Esophagus squamous epithelium (tissue), 5 donors: ENCODE data around the gene CASP7. TPM values are rescaled to one million over a fixed set of nuclear protein-coding genes. Genes with fewer than 3 reads are reported as not detected.

Experiments used
- DNase-seq: peaks from one replicate; lab custom pipeline; 2025; lab: John Stamatoyannopoulos, UW
- H3K27ac ChIP-seq, 4 donors: fragments of 200-600 bp; sonication (generic); one replicate each; pipeline ENCODE4 v1.5.1; 2016 to 2019; ENCODE audit warnings: mild to moderate bottlenecking in 1 of 4
- H3K27me3 ChIP-seq, 4 donors: fragments of 200-600 bp; sonication (generic); 1 replicate in 3 of 4; 2 replicates in 1 of 4; pipeline versions ENCODE4 v1.5.1 to v1.6.0; 2017 to 2021; ENCODE audit warnings: antibody characterized with exemption in 1 of 4
- H3K36me3 ChIP-seq, 3 donors: fragments of 200-600 bp; sonication (generic); one replicate each; pipeline ENCODE4 v1.5.1; 2016 to 2019
- H3K4me1 ChIP-seq, 3 donors: fragments of 200-600 bp; sonication (generic); one replicate each; pipeline ENCODE4 v1.5.1; 2017 to 2019
- H3K4me3 ChIP-seq, 4 donors: fragments of 200-600 bp; sonication (generic); 1 replicate in 3 of 4; 2 replicates in 1 of 4; pipeline ENCODE4 v1.5.1; 2016 to 2019; ENCODE audit warnings: mild to moderate bottlenecking in 2 of 4, moderate library complexity in 1 of 4
- H3K9me3 ChIP-seq, 3 donors: fragments of 200-600 bp; sonication (generic); one replicate each; pipeline ENCODE4 v1.5.1; 2016 to 2019
- POLR2A ChIP-seq, 4 donors: fragments of 450-650 bp; IDR thresholded peaks; one replicate each; pipeline ENCODE4 v1.6.1; 2017; ENCODE audit warnings: antibody characterized with exemption in 4 of 4, mild to moderate bottlenecking in 4 of 4, moderate library complexity in 3 of 4
- WGBS, 2 donors: methylation state at CpG; one replicate each; pipeline ENCODE4 v1.1.5; 2018; 5-methylcytosine and 5-hydroxymethylcytosine counted together
- intact Hi-C: fragments of 100-400 bp; cut with DNase I; formaldehyde crosslinking; loops from one replicate; pipeline ENCODE4 v1.15.0; 2022
- total RNA-seq, 4 donors: library from RNA; depleted of rRNA; stranded (reverse); fragments of >200 nt; gene quantifications; one replicate each; pipeline ENCODE4 v1.1.0, GENCODE V29; 2016
- TF ChIP-seq, protein P1 (sequence below), 6 experiments: fragments of 450-650 bp in 4 of 6; fragments of 200-600 bp in 2 of 6; sonication (generic) in 2 of 6; IDR thresholded peaks; one replicate each; pipeline ENCODE4 v1.5.1; 2016 to 2019; ENCODE audit warnings: antibody characterized with exemption in 6 of 6, mild to moderate bottlenecking in 4 of 6, moderate library complexity in 4 of 6
- donor health status: DM: yes; HTN: yes; CAD: no.

Gene CASP7
- total RNA-seq, 4 donors from 2014 or later = 12.9 to 24.2 (median 18.8) TPM

DNA sequence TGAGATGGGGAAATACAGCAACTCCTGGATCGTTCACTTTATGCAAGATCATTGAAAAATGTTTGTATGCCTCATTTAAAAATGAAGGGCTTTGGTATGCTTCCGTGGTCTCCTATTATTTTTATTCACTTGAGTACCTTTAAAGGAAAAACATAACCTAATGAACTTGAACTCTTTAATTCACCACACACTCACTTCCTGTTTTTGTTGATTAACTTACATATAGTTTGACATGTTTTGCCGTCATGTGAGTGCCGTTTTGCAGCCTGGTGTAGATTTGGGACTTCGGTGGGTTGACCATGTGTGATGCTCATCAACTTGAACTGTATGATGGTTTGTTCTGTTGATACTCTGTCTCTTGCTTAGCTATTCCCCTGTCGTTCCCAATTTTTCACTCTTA is 28.9 kb downstream of the CASP7 start:
- intact Hi-C loops = loop anchor here (10.0 kb wide), 1 partner anchor 406 kb away; no protein-coding TSS in a partner anchor
- no peak overlapping the region for H3K27ac ChIP-seq
- H3K4me3 ChIP-seq = no peak overlapping the region
- H3K36me3 ChIP-seq = peaks cover 0 to 16% (median 0%) of the 10 kb centered on the region in 3 donors
- H3K9me3 ChIP-seq = no peaks in the 10 kb centered on the region
- TF ChIP-seq POLR2A (IDR thresholded peaks at IDR 0.05) = no peak
- TF ChIP-seq, protein P1, sequence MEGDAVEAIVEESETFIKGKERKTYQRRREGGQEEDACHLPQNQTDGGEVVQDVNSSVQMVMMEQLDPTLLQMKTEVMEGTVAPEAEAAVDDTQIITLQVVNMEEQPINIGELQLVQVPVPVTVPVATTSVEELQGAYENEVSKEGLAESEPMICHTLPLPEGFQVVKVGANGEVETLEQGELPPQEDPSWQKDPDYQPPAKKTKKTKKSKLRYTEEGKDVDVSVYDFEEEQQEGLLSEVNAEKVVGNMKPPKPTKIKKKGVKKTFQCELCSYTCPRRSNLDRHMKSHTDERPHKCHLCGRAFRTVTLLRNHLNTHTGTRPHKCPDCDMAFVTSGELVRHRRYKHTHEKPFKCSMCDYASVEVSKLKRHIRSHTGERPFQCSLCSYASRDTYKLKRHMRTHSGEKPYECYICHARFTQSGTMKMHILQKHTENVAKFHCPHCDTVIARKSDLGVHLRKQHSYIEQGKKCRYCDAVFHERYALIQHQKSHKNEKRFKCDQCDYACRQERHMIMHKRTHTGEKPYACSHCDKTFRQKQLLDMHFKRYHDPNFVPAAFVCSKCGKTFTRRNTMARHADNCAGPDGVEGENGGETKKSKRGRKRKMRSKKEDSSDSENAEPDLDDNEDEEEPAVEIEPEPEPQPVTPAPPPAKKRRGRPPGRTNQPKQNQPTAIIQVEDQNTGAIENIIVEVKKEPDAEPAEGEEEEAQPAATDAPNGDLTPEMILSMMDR (IDR thresholded peaks at IDR 0.05) = no peak
- no peaks in the 10 kb centered on the region for H3K27me3 ChIP-seq
- WGBS, 2 donors = 85 to 87% methylated on average over 6 of the region's 6 CpGs
- no peak for DNase-seq
- H3K4me1 ChIP-seq = peaks cover 0 to 59% (median 2%) of the 10 kb centered on the region in 3 donors

GRCh38 chr10:113709221-113709838 is 29.6 kb downstream of the CASP7 start:
- no peak overlapping the region for H3K4me3 ChIP-seq
- intact Hi-C loops = loop anchor here (10.0 kb wide), 1 partner anchor 405 kb away; no protein-coding TSS in a partner anchor
- H3K36me3 ChIP-seq = peaks cover 0 to 10% (median 0%) of the 10 kb centered on the region in 3 donors
- peaks cover 0 to 61% (median 2%) of the 10 kb centered on the region in 3 donors for H3K4me1 ChIP-seq
- DNase-seq = no peak
- no peaks in the 10 kb centered on the region for H3K27me3 ChIP-seq
- no peak for TF ChIP-seq POLR2A (IDR thresholded peaks at IDR 0.05)
- TF ChIP-seq, protein P1 (IDR thresholded peaks at IDR 0.05) = no peak
- peak overlapping the region in 2 of 4 donors; percentile 6 to 21 for H3K27ac ChIP-seq
- H3K9me3 ChIP-seq = no peaks in the 10 kb centered on the region
- 55 to 64% methylated on average over 5 to 8 of the region's 8 CpGs for WGBS, 2 donors

DNA sequence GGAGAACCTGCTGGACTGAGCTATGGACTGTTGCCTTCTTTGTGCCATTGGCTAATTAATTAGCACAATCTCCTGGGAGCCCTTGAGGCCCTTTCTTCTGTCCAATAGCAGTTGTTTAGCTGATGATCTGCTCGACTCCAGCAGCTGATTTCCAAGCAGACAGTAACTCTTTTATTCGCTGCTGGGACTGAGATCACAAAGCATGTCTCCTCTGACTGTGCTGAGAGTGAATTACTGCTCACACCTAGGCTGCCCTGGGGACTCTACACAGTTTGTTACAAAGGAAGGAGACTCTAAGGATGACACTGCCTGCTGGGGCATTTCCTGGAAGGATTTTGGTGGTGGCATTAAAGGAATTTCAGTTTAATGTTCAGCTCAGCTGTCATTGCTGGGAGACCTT is 31.4 kb downstream of the CASP7 start:
- intact Hi-C loops = no loop called here
- H3K27me3 ChIP-seq = no peaks in the 10 kb centered on the region
- no peak for DNase-seq
- H3K36me3 ChIP-seq = peaks cover 0 to 25% (median 0%) of the 10 kb centered on the region in 3 donors
- H3K4me1 ChIP-seq = peaks cover 0 to 52% (median 2%) of the 10 kb centered on the region in 3 donors
- H3K4me3 ChIP-seq = no peak overlapping the region
- no peak for TF ChIP-seq POLR2A (IDR thresholded peaks at IDR 0.05)
- TF ChIP-seq, protein P1 (IDR thresholded peaks at IDR 0.05) = no peak
- WGBS, 2 donors = 79% methylated on average over 2 of the region's 2 CpGs; no CpG with 5 or more reads in 1 of the 2 donors
- H3K9me3 ChIP-seq = no peaks in the 10 kb centered on the region
- no peak overlapping the region for H3K27ac ChIP-seq

DNA sequence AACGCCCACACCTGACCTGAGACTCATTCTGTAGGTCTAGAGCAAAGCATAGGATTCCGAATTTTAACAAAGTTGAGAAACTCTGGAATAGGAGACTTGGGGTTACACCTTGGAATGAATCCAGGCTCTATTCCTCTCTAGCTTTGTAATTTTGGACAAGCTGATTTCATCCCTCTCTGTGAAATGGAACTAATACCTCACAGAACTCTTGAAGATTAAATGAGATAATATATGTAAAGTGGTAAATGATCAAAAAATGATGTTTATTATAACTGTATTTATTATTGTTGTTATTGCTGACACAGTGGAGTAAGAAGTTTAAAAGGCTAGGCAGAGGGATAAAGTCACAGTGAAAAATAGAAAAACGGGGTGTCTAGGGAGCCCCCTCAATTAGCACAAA is 32.3 kb downstream of the CASP7 start:
- DNase-seq = no peak
- TF ChIP-seq POLR2A (IDR thresholded peaks at IDR 0.05) = no peak
- TF ChIP-seq, protein P1 (IDR thresholded peaks at IDR 0.05) = no peak
- Histone ChIP-seq H3K9me3 (no peaks in the 10 kb centered on the region), H3K36me3 (peaks cover 0 to 25% (median 0%) of the 10 kb centered on the region in 3 donors), H3K27me3 (no peaks in the 10 kb centered on the region), H3K4me3 (no peak overlapping the region), H3K4me1 (peaks cover 0 to 43% (median 2%) of the 10 kb centered on the region in 3 donors), H3K27ac (no peak overlapping the region)
- 82 to 92% methylated on average over 3 of the region's 3 CpGs for WGBS, 2 donors
- intact Hi-C loops = no loop called here
